HepG2 (cell line): ENCODE measurements around the gene GPT2. TPM values are rescaled to one million over a fixed set of nuclear protein-coding genes. Genes with fewer than 3 reads are reported as not detected.

Experiments
- EP300 ChIP-seq, 3 experiments: sonication (generic) in 1 of 3; formaldehyde crosslinking in 1 of 3; IDR thresholded peaks; 2 replicates each; pipeline versions ENCODE4 v1.5.1 to v1.6.1; 2011 to 2020; ENCODE audit warnings: low read depth in 2 of 3, low read length in 2 of 3, borderline replicate concordance in 1 of 3, improper control_type of control experiment in 1 of 3, mild to moderate bottlenecking in 1 of 3, missing genetic modification reagents in 1 of 3, moderate library complexity in 1 of 3
- MAFK ChIP-seq, 2 experiments: IDR thresholded peaks in 1 of 2; conservative IDR thresholded peaks in 1 of 2; 2 replicates each; pipeline ENCODE4 v1.6.1; 2011; ENCODE audit warnings: improper control_type of control experiment in 2 of 2, low read length in 2 of 2
- RORA ChIP-seq: sonication (generic); formaldehyde crosslinking; IDR thresholded peaks from 2 replicates; pipeline ENCODE4 v1.5.0; 2020; ENCODE audit warnings: mild to moderate bottlenecking, missing genetic modification reagents, moderate library complexity
- SP5 ChIP-seq: IDR thresholded peaks from 2 replicates; pipeline ENCODE4 v1.6.1; 2016; ENCODE audit warnings: low read depth, borderline replicate concordance
- TRIM24 ChIP-seq: sonication (generic); formaldehyde crosslinking; IDR thresholded peaks from 2 replicates; pipeline ENCODE4 v1.8.0; 2022; ENCODE audit warnings: mild to moderate bottlenecking, missing genetic modification reagents
- YEATS2 ChIP-seq: sonication (generic); formaldehyde crosslinking; IDR thresholded peaks from 2 replicates; pipeline ENCODE4 v1.4.0; 2020; ENCODE audit warnings: missing genetic modification reagents, borderline replicate concordance
- ZBTB7A ChIP-seq: sonication (generic); formaldehyde crosslinking; IDR thresholded peaks from 2 replicates; pipeline ENCODE4 v1.8.0; 2022; ENCODE audit warnings: mild to moderate bottlenecking, missing genetic modification reagents
- ZNF343 ChIP-seq: sonication (generic); formaldehyde crosslinking; IDR thresholded peaks from 2 replicates; pipeline ENCODE4 v1.4.0; 2020; ENCODE audit warnings: mild to moderate bottlenecking, missing genetic modification reagents
- ZNF709 ChIP-seq: sonication (generic); formaldehyde crosslinking; IDR thresholded peaks from 2 replicates; pipeline ENCODE4 v1.5.0; 2020; ENCODE audit warnings: mild to moderate bottlenecking, missing genetic modification reagents
- ZNF83 ChIP-seq: sonication (generic); formaldehyde crosslinking; IDR thresholded peaks from 2 replicates; pipeline ENCODE4 v1.4.0; 2020; ENCODE audit warnings: missing genetic modification reagents, mild to moderate bottlenecking, borderline replicate concordance
- ZSCAN30 ChIP-seq: sonication (generic); formaldehyde crosslinking; IDR thresholded peaks from 2 replicates; pipeline ENCODE4 v1.5.0; 2020; ENCODE audit warnings: mild to moderate bottlenecking, missing genetic modification reagents
- polyA plus RNA-seq, 8 experiments: library from polyadenylated mRNA; depleted of rRNA in 3 of 8; stranded (reverse) in 7 of 8; unstranded in 1 of 8; fragments of >200 nt; fragmentation: Illumina TruSeq in 4 of 8; extraction: Trizol in 4 of 8; gene quantifications; 2 replicates each; pipeline versions ENCODE4 v1.2.1 to v1.2.3, GENCODE V29; 2011 to 2016; ENCODE audit warnings: low read depth in 4 of 8, missing spikeins in 1 of 8, mixed read lengths in 1 of 8; ENCODE audit not compliant: insufficient read depth in 1 of 8
- total RNA-seq, 5 experiments: library from RNA; depleted of rRNA; stranded (reverse); fragments of >200 nt; fragmentation: Illumina TruSeq; extraction: Trizol; gene quantifications; 2 replicates each; pipeline ENCODE4 v1.2.3, GENCODE V29; 2016; ENCODE audit warnings: low read depth in 1 of 5
- TF ChIP-seq, protein P1 (sequence below): sonication (generic); formaldehyde crosslinking; IDR thresholded peaks from 2 replicates; pipeline ENCODE4 v1.5.0; 2020; ENCODE audit warnings: mild to moderate bottlenecking, missing genetic modification reagents, borderline replicate concordance
- TF ChIP-seq, protein P2 (sequence below): sonication (generic); formaldehyde crosslinking; IDR thresholded peaks from 2 replicates; pipeline ENCODE4 v1.5.0; 2020; ENCODE audit warnings: missing genetic modification reagents, mild to moderate bottlenecking, borderline replicate concordance
- TF ChIP-seq, protein P3 (sequence below): conservative IDR thresholded peaks from 2 replicates; pipeline ENCODE4 v1.6.1; 2018; ENCODE audit warnings: missing genetic modification reagents
- TF ChIP-seq, protein P4 (sequence below): sonication (generic); formaldehyde crosslinking; IDR thresholded peaks from 2 replicates; pipeline ENCODE4 v1.5.0; 2020; ENCODE audit warnings: mild to moderate bottlenecking, missing genetic modification reagents
- TF ChIP-seq, protein P5 (sequence below): sonication (generic); formaldehyde crosslinking; IDR thresholded peaks from 2 replicates; pipeline ENCODE4 v1.5.0; 2020; ENCODE audit warnings: missing genetic modification reagents
- TF ChIP-seq, protein P6 (sequence below): sonication (generic); formaldehyde crosslinking; IDR thresholded peaks from 2 replicates; pipeline ENCODE4 v1.5.0; 2020; ENCODE audit warnings: mild to moderate bottlenecking, missing genetic modification reagents

Gene GPT2
- total and polyA plus RNA-seq, 2 of the 13 experiments (the other 11 are each of a cell fraction or from before 2014, with no cell fraction given): 138 to 267 TPM

DNA sequence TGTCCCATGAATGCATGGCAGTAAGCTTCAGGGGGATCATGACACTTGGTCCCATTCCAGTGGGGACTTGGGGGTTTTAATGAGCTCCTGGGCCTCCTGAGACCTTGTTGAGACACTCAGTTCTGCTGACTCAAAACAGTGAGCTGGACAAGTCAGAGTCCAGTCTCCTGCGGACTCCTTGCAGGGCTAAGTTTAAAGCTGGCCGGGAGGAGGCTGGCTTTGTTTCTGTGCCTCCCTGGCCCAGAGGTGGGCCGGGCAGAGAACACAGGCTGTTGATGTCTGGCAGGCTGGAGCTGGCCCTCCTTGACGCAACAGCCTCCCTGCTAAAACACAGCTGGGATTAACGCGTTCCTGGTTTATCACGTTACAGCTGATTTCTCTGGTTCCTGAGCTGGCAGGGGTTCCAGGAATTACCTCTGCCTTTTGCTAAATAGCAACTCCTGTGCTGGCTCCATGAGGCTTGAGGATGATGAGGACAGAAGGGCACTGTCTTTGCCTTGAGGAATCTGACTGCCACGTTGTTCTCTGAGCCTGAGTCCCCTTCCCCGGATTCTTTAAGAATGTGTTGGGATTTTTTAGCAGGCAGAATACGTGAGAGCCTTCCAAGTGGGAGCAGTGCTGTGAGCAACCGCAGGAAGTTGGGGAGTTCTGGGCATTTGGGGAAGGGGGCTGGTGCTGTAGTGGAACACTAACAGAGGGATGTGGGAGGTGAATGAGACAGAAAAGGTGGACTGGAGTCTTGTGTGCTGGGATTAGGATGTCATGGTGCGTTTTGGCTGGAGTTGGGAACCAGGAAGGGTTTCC, 2.0 kb downstream of the GPT2 start (continued):
- TF ChIP-seq, protein P1, sequence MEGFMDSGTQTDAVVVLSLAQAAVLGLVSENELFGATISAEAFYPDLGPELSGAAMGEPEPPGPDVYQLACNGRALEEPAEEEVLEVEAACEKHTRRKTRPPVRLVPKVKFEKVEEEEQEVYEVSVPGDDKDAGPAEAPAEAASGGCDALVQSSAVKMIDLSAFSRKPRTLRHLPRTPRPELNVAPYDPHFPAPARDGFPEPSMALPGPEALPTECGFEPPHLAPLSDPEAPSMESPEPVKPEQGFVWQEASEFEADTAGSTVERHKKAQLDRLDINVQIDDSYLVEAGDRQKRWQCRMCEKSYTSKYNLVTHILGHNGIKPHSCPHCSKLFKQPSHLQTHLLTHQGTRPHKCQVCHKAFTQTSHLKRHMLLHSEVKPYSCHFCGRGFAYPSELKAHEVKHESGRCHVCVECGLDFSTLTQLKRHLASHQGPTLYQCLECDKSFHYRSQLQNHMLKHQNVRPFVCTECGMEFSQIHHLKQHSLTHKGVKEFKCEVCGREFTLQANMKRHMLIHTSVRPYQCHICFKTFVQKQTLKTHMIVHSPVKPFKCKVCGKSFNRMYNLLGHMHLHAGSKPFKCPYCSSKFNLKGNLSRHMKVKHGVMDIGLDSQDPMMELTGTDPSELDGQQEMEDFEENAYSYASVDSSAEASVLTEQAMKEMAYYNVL (CRISPR knock-in tag): no peak
- TF ChIP-seq ZNF83 (CRISPR knock-in tag) (no peak), YEATS2 (CRISPR knock-in tag) (peak; percentile 39; the same call in 1 of the 2 replicates), ZNF709 (CRISPR knock-in tag) (0 out of 2 replicates have a peak, but pooled peaks have one; percentile 9), RORA (CRISPR knock-in tag) (no peak), ZSCAN30 (CRISPR knock-in tag) (no peak), TRIM24 (no peak), SP5 (CRISPR knock-in tag) (0 out of 2 replicates have a peak, but pooled peaks have one; percentile 14), ZNF343 (CRISPR knock-in tag) (0 out of 2 replicates have a peak, but pooled peaks have one; percentile 35), EP300 (IDR thresholded peaks at IDR 0.05; ENCODE audit: low read depth in 2 of 2, low read length in 2 of 2) (no peak), EP300 (CRISPR knock-in tag; IDR thresholded peaks at IDR 0.05; ENCODE audit: borderline replicate concordance) (no peak), MAFK (conservative IDR thresholded peaks at IDR 0.05 in 1 of 2, IDR thresholded peaks at IDR 0.05 in 1 of 2; ENCODE audit: low read length in 2 of 2) (no peak), ZBTB7A (CRISPR knock-in tag) (no peak)
- TF ChIP-seq, protein P2, sequence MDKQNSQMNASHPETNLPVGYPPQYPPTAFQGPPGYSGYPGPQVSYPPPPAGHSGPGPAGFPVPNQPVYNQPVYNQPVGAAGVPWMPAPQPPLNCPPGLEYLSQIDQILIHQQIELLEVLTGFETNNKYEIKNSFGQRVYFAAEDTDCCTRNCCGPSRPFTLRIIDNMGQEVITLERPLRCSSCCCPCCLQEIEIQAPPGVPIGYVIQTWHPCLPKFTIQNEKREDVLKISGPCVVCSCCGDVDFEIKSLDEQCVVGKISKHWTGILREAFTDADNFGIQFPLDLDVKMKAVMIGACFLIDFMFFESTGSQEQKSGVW (CRISPR knock-in tag): no peak
- TF ChIP-seq, protein P3, sequence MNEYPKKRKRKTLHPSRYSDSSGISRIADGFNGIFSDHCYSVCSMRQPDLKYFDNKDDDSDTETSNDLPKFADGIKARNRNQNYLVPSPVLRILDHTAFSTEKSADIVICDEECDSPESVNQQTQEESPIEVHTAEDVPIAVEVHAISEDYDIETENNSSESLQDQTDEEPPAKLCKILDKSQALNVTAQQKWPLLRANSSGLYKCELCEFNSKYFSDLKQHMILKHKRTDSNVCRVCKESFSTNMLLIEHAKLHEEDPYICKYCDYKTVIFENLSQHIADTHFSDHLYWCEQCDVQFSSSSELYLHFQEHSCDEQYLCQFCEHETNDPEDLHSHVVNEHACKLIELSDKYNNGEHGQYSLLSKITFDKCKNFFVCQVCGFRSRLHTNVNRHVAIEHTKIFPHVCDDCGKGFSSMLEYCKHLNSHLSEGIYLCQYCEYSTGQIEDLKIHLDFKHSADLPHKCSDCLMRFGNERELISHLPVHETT: peak; percentile 47; the same call in 1 of the 2 replicates
- TF ChIP-seq, protein P4, sequence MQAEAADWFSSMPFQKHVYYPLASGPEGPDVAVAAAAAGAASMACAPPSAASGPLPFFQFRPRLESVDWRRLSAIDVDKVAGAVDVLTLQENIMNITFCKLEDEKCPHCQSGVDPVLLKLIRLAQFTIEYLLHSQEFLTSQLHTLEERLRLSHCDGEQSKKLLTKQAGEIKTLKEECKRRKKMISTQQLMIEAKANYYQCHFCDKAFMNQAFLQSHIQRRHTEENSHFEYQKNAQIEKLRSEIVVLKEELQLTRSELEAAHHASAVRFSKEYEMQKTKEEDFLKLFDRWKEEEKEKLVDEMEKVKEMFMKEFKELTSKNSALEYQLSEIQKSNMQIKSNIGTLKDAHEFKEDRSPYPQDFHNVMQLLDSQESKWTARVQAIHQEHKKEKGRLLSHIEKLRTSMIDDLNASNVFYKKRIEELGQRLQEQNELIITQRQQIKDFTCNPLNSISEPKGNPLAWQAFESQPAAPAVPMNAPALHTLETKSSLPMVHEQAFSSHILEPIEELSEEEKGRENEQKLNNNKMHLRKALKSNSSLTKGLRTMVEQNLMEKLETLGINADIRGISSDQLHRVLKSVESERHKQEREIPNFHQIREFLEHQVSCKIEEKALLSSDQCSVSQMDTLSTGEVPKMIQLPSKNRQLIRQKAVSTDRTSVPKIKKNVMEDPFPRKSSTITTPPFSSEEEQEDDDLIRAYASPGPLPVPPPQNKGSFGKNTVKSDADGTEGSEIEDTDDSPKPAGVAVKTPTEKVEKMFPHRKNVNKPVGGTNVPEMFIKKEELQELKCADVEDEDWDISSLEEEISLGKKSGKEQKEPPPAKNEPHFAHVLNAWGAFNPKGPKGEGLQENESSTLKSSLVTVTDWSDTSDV (CRISPR knock-in tag): no peak
- TF ChIP-seq, protein P5, sequence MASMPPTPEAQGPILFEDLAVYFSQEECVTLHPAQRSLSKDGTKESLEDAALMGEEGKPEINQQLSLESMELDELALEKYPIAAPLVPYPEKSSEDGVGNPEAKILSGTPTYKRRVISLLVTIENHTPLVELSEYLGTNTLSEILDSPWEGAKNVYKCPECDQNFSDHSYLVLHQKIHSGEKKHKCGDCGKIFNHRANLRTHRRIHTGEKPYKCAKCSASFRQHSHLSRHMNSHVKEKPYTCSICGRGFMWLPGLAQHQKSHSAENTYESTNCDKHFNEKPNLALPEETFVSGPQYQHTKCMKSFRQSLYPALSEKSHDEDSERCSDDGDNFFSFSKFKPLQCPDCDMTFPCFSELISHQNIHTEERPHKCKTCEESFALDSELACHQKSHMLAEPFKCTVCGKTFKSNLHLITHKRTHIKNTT (CRISPR knock-in tag): no peak
- TF ChIP-seq, protein P6, sequence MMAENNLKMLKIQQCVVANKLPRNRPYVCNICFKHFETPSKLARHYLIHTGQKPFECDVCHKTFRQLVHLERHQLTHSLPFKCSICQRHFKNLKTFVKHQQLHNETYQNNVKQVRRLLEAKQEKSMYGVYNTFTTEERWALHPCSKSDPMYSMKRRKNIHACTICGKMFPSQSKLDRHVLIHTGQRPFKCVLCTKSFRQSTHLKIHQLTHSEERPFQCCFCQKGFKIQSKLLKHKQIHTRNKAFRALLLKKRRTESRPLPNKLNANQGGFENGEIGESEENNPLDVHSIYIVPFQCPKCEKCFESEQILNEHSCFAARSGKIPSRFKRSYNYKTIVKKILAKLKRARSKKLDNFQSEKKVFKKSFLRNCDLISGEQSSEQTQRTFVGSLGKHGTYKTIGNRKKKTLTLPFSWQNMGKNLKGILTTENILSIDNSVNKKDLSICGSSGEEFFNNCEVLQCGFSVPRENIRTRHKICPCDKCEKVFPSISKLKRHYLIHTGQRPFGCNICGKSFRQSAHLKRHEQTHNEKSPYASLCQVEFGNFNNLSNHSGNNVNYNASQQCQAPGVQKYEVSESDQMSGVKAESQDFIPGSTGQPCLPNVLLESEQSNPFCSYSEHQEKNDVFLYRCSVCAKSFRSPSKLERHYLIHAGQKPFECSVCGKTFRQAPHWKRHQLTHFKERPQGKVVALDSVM (CRISPR knock-in tag): peak; percentile 42; the same call in 1 of the 2 replicates
